HG03064 (cell line): ENCODE results near the gene ASCC1.
"Not testable (repeated sequence)": the region's sequence is repeated elsewhere in the genome, so short reads cannot be mapped to it uniquely, and the experiment has no call there.

Experiments
- ATAC-seq: cut with Tn5 transposase; IDR thresholded peaks from one replicate; pipeline ENCODE4 v1.9.1; 2021; ENCODE audit warnings: low read depth; ENCODE audit not compliant: unreplicated experiment

The ASCC1 gene

DNA sequence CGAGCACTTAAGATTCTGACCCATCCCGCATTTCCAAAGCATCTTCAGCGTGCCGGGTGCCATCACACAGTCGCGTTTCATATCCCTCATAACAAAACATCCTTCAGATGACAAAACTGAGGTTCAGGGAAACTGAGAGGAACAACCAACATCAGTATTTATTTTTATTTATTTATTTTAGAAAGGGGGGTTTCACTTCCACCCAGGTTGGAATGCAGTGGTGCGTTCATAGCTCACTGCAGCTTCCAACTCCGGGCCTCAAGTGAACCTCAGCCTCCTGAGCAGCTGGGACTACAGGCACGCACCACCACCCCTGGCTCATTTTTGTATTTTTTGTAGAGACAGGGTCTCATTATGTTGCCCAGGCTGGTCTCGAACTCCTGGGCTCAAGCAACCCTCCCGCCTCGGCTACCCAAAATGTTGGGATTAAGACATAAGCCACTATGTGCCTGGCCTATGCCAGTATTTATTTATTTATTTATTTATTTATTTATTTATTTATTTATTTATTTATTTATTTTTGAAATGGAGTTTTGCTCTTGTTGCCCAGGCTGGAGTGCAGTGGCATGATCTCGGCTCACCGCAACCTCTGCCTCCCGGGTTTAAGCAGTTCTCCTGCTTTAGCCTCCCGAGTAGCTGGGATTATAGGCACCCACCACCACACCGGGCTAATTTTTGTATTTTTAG is 33.2 kb upstream of the ASCC1 start:
- ATAC-seq, result peak; percentile 16

DNA sequence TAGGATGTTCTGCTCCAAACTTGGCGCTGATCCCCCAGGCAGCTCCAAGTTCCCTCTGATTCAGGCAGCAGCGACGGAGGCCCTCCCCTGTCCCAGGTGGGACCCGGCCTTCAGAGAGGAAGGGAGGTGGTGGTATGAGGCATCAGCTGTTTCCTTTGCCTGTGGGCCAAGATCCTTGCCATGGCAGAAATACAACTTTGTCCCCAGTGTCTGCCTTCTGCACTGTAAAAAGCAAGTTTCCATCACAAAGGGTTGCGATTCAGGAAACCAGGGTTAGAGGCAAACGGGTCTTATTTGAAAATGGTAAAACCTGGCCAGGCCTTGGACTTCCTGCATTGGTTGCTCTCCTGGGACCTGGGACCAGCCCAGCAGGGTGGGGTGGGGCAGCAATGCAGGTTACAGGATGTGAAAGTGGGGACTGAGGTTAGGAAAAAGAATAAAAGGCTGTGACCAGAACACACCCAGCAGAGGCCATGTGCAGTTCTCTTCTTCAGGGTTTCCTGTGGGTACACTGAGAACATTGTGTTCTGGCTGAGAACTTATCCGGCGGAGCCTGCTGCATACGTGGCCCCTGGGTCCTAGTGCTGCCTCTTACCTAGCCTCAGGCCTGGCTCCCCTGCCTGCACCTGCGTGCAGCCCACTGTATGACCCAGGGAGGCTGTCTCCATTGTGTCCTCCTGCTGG is 32.5 kb upstream of the ASCC1 start:
- ATAC-seq, result peak; percentile 68

GRCh38 chr10:72245949-72246525 is 30.0 kb upstream of the ASCC1 start:
- ATAC-seq, result no peak

- no peak for ATAC-seq
Measured at GRCh38 chr10:72244573-72245038, 28.5 kb upstream of the ASCC1 start.

GRCh38 chr10:72243822-72244437 is 27.9 kb upstream of the ASCC1 start:
- no peak for ATAC-seq

GRCh38 chr10:72242675-72243074 is 26.6 kb upstream of the ASCC1 start:
- ATAC-seq, result no peak

GRCh38 chr10:72241691-72242252 is 25.7 kb upstream of the ASCC1 start:
- no peak for ATAC-seq

DNA sequence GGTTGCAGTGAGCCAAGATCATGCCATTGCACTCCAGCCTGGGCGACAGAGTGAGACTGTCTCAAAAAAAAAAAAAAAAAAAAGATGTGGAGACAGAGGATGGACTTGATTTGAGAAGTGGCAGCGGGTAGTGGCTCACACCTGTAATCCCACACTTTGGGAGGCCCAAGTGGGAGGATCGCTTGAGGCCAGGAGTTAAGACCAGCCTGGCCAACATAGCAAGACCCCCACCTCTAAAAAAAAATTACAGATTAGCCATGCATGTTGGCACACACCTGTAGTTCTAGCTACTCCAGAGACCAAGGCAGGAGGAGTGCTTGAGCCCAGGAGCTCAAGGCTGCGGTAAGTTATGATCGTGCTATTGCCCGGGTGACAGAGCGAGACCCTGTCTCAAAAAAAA is 24.3 kb upstream of the ASCC1 start:
- no peak for ATAC-seq

DNA sequence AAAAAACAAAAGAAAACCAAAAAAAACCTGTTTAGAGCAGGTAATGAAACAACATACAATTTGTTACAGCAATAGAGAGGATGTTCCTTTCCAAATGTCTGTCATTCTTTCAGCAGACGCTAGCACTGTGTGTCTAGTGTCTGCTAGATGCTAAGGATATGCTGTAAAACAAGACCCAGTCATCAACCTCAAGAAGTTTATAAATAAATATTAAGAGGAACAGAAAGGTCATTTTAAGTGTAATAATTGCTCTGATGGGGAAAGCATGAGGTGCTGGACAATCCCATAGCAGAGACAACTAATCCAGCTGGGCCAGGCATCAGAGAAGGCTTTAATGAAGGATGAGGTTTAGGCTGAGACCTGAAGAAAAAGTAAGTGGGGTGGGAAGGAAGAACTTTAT is 23.3 kb upstream of the ASCC1 start:
- ATAC-seq, result no peak

- ATAC-seq, result no peak
Measured at GRCh38 chr10:72238392-72239175, 22.5 kb upstream of the ASCC1 start.

DNA sequence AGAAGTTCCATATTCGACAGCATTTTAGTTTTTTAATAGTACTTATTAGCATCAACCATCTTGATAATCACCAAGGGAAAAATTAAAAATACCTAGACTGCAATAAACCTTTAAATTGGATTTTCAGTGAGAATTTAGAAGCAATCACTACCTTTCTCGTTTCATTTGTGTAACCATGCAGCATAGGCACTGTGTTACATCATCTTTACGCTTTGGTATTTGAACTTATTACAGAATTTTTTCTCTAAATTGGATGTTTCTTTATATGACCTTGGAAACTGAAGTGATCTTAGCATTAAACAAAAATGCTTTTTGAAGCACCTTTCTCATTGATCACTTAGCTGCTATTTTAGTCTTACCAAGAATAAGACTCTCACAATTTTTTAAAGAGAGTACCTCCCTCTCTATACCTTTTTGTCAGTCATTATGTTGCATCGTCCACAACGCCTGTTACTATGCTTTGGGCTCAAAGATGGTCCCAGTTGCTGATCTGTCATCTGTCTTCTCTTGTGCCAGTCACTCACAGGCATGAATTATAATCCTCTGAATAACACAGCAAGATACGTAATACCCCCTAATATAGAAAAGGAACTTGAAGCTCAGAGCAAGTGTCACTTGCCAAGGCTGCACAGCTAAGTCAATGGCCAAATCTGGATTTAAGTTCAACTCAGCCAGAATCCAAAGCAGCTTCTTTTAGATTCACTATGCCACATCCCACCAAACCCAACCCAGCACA is 19.6 kb upstream of the ASCC1 start:
- no peak for ATAC-seq

- no peak for ATAC-seq
Measured at GRCh38 chr10:72234560-72235095, 18.6 kb upstream of the ASCC1 start.

- no peak for ATAC-seq
Measured at GRCh38 chr10:72233621-72234020, 17.5 kb upstream of the ASCC1 start.

DNA sequence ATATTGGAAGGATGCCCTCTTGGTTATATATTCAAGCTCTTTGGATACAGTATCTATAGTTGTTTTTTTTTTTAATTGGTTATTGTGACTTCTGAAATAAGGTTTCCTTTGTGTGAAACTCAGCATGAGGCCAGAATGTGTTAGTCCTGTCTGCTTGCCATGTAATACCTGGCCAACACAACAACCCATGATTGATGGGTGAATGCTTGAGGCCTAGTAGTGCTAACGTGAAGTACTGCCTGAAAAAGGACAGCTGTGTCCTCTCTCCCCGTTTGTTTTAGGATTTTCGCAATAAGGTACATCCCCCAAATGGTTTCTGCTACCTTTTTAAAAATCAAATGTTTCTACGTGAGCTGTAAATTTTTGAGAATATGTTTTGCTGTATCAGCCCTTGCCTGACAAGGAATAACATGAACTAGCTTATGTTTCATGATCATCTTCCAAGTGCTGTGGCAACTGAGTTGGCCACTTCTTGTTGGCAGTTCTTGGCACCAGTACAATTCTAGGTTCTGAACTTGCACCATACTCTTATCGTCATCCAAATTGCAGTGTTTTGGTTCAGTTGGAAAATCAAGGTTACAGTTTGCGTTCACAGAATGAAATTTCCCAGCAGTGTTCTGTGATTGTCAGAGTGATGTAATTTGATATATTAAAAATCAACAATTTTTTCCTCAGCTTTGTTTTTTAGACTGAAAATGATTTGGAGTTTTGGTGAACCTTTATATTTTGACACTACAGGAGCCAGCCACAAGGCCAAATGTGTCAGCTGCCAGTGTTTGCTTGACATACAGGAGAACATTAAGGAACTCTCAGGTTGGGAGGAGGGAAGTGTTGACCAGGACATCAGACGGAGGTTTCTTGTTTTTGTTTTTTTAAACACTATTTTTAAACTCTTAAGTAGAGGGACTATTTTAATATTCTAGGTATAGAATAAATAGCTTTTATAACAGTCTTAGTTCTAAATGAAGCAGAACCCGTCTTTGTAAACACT is 13.5 kb upstream of the ASCC1 start:
- no peak for ATAC-seq

DNA sequence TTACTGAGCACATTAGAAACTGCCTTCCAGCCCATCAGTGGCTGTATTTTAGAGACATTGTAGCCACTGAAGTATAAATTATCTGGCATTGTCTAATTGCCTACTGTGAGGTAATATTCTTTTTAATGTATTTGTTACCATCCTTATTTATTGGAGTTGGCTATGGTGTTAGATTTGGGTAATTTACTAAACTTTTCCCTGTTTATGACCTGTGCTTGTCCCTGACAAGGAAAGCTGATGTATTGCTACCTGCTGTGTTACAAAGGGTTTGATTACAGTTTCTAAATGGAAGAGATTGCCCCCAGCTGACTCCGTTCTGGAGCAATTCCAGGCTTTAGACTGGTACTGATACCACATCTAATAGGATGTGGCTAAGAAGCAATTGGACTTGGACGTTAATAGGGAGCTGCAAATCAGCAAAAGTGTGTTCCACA is 12.3 kb upstream of the ASCC1 start:
- ATAC-seq, result no peak

DNA sequence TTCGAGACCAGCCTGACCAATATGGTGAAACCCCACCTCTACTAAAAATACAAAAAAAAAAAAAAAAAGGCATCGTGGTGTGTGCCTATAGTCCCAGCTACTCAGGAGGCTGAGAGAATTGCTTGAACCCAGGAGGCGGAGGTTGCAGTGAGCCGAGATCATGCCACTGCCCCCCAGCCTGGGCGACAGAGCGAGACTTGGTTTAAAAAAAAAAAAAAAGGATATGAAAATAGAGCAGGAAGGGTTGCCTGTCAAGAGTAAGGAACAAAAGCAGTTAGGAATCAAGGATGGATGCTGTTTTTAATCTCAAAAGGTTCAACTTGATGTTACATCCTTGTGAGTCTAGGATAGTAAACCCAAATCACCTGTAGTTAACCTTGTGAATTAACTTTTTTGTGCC is 11.8 kb upstream of the ASCC1 start:
- ATAC-seq, result no peak

DNA sequence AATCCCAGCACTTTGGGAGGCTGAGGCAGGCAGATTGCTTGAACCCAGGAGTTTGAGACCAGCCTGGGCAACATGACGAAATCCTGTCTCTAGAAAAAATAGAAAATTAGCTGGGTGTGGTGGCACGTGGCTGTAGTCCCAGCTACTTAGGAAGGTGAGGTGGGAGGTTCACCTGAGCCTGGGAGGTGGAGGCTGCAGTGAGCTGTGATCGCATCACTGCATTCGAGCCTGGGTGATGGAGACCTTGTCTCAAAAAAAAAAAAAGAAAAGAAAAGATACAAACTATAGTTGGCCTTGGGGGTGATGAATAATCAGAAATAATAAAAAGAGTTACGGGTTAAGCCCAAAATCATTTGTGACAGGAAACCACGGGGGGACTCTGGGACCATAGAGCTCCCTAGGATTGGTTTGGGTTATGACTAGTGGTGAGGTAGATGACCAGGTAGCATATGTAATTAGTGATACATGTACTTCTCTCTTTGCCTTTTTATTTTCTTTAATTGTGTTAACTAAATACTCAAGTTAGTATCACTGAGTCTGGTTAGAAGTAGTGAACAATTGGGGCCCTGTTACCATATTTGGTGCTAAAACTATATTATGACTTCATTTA is 10.4 kb upstream of the ASCC1 start:
- no peak for ATAC-seq

DNA sequence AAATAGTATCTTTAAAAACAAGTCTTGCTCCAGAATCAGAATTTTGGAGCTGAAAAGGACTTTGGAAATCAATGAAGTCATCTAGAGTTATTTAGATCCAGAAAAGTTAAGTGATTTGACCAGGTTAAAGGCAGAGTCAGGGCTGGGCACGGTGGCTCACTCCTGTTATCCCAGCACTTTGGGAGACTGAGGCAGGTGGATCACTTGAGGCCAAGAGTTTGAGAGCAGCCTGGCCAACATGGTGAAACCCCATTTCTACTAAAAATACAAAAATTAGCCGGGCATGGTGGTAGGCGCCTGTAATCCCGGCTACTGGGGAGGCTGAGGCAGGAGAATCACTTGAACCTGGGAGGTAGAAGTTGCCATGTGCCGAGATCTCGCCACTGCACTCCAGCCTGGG is 8.1 kb upstream of the ASCC1 start:
- ATAC-seq, result not testable (repeated sequence)
